Adrenal gland (tissue), 12 donors: Measurements from ENCODE around the gene ADGRB3. TPM values are rescaled to one million over a fixed set of nuclear protein-coding genes. Genes with fewer than 3 reads are reported as not detected.

Experiments
- DNase-seq, 7 donors: peaks; one replicate each; pipeline ENCODE4 v3.0.0-alpha.2; 2019 to 2020
- H3K27ac ChIP-seq, 5 donors: fragments of 200-600 bp; sonication (generic) in 4 of 5; 1 replicate in 3 of 5; 2 replicates in 2 of 5; pipeline versions ENCODE4 v1.5.1 to v1.8.0; 2016 to 2020; ENCODE audit warnings: mild to moderate bottlenecking in 1 of 5
- H3K27me3 ChIP-seq: fragments of 200-600 bp; 2 replicates; pipeline ENCODE4 v1.8.0; 2021
- H3K36me3 ChIP-seq, 2 donors: fragments of 200-600 bp; replicated peaks in 1 of 2; 1 replicate in 1 of 2; 2 replicates in 1 of 2; pipeline versions ENCODE4 v1.5.1 to v1.8.0; 2018 to 2022
- H3K4me1 ChIP-seq, 2 donors: fragments of 200-600 bp; replicated peaks in 1 of 2; 1 replicate in 1 of 2; 2 replicates in 1 of 2; pipeline versions ENCODE4 v1.5.1 to v1.8.0; 2018 to 2021
- H3K4me3 ChIP-seq, 4 donors: fragments of 200-600 bp; sonication (generic) in 3 of 4; one replicate each; pipeline ENCODE4 v1.5.1; 2016 to 2018
- H3K9me3 ChIP-seq, 3 donors: fragments of 200-600 bp; sonication (generic) in 1 of 3; replicated peaks in 1 of 3; 1 replicate in 2 of 3; 2 replicates in 1 of 3; pipeline versions ENCODE4 v1.5.1 to v1.8.0; 2016 to 2021
- CTCF ChIP-seq, 6 experiments: fragments of 450-650 bp in 4 of 6; fragments of 200-600 bp in 2 of 6; sonication (generic) in 1 of 6; IDR thresholded peaks; 1 replicate in 5 of 6; 2 replicates in 1 of 6; pipeline versions ENCODE4 v1.5.1 to v1.8.0; 2016 to 2021; ENCODE audit warnings: antibody characterized with exemption in 6 of 6, mild to moderate bottlenecking in 2 of 6, moderate library complexity in 1 of 6
- POLR2A ChIP-seq, 2 donors: fragments of 450-650 bp; IDR thresholded peaks; one replicate each; pipeline ENCODE4 v1.6.1; 2017; ENCODE audit warnings: antibody characterized with exemption in 2 of 2, mild to moderate bottlenecking in 2 of 2, moderate library complexity in 1 of 2
- WGBS, 4 donors: extraction: QIAGEN DNeasy Blood & Tissue Kit in 2 of 4; methylation state at CpG; one replicate each; pipeline versions ENCODE4 v1.1.5 to v1.1.7; 2013 to 2017; 5-methylcytosine and 5-hydroxymethylcytosine counted together
- intact Hi-C, 2 donors: fragments of 100-400 bp; cut with DNase I; formaldehyde crosslinking; loops; one replicate each; pipeline versions ENCODE4 v1.14.1 to v1.15.0; 2022 to 2023
- polyA plus RNA-seq, 3 donors: library from polyadenylated mRNA; stranded (reverse); fragments of 200-250 nt in 2 of 3; fragments of 350-450 nt in 1 of 3; fragmentation: Illumina TruSeq in 1 of 3; extraction: RNeasy Lipid Tissue Mini Kit (QIAGEN cat#74804) in 1 of 3; gene quantifications; one replicate each; pipeline ENCODE4 v1.2.3, GENCODE V29; 2013 to 2014
- total RNA-seq, 9 donors: library from RNA; depleted of rRNA in 4 of 9; stranded (reverse); fragments of >200 nt in 4 of 9; fragments of 120-200 nt in 1 of 9; fragmentation: NEBNext Ultra II Directional in 1 of 9; extraction: Animal tissue kit (Norgen Biotek cat#: 25700) in 1 of 9; gene quantifications; one replicate each; pipeline versions ENCODE4 v1.1.0 to v1.2.4, GENCODE V29; 2013 to 2023
- donor health status: healthy with polysubstance abuse.
- donor health status: Bipolar disorder and iron deficiency.
- donor health status: DM: yes; HTN: yes; CAD: no.
- donor health status: DM: no; HTN: no; CAD: no.
- donor health status: DM: no; HTN: no; CAD: no.
- donor health status: DM: yes; HTN: yes; CAD: no.

Gene ADGRB3
- total and polyA plus RNA-seq, 12 donors: 1.3 to 9.0 (median 3.1) TPM

GRCh38 chr6:68859233-68859632 is 224.2 kb downstream of the ADGRB3 start:
- no peak for DNase-seq
- no peak overlapping the region for H3K27ac ChIP-seq
- H3K36me3 ChIP-seq: no peaks in the 10 kb centered on the region
- H3K27me3 ChIP-seq: no peaks in the 10 kb centered on the region
- no peaks in the 10 kb centered on the region for H3K4me1 ChIP-seq
- WGBS, 4 donors: 66 to 75% (median 72%) methylated on average over 1 of the region's 1 CpG
- no peak for TF ChIP-seq CTCF (IDR thresholded peaks at IDR 0.05)
- TF ChIP-seq POLR2A (IDR thresholded peaks at IDR 0.05): no peak
- intact Hi-C loops: no loop called here
- H3K9me3 ChIP-seq: no peaks in the 10 kb centered on the region
- H3K4me3 ChIP-seq: no peak overlapping the region

- H3K9me3 ChIP-seq: no peaks in the 10 kb centered on the region
- H3K36me3 ChIP-seq: no peaks in the 10 kb centered on the region
- H3K4me1 ChIP-seq: no peaks in the 10 kb centered on the region
- TF ChIP-seq CTCF (IDR thresholded peaks at IDR 0.05) (no peak), POLR2A (IDR thresholded peaks at IDR 0.05) (no peak)
- DNase-seq: no peak
- no peak overlapping the region for H3K27ac ChIP-seq
- no peaks in the 10 kb centered on the region for H3K27me3 ChIP-seq
- no peak overlapping the region for H3K4me3 ChIP-seq
- intact Hi-C loops: no loop called here
These were observed 233.6 kb downstream of the ADGRB3 start for GRCh38 chr6:68868646-68869045.

GRCh38 chr6:68873236-68873635 is 238.2 kb downstream of the ADGRB3 start:
- Histone ChIP-seq H3K4me1 (peaks cover 0 to 4% of the 10 kb centered on the region in 2 donors), H3K27me3 (no peaks in the 10 kb centered on the region), H3K36me3 (no peaks in the 10 kb centered on the region), H3K4me3 (no peak overlapping the region), H3K27ac (no peak overlapping the region), H3K9me3 (no peaks in the 10 kb centered on the region)
- 59 to 81% (median 73%) methylated on average over 1 of the region's 1 CpG for WGBS, 4 donors
- intact Hi-C loops: no loop called here
- DNase-seq: no peak
- TF ChIP-seq POLR2A (IDR thresholded peaks at IDR 0.05) (no peak), CTCF (IDR thresholded peaks at IDR 0.05) (no peak)

- intact Hi-C loops: no loop called here
- DNase-seq: no peak
- no peak overlapping the region for H3K4me3 ChIP-seq
- H3K9me3 ChIP-seq: no peaks in the 10 kb centered on the region
- no peak for TF ChIP-seq POLR2A (IDR thresholded peaks at IDR 0.05)
- no peak for TF ChIP-seq CTCF (IDR thresholded peaks at IDR 0.05)
- no peak overlapping the region for H3K27ac ChIP-seq
- H3K27me3 ChIP-seq: no peaks in the 10 kb centered on the region
- H3K36me3 ChIP-seq: no peaks in the 10 kb centered on the region
- peaks cover 0 to 4% of the 10 kb centered on the region in 2 donors for H3K4me1 ChIP-seq
- WGBS, 4 donors: 74 to 96% (median 87%) methylated on average over 1 of the region's 1 CpG
These were observed 239.7 kb downstream of the ADGRB3 start for GRCh38 chr6:68874747-68875146.
